ENCODE data around the gene MEIOB.

DNA sequence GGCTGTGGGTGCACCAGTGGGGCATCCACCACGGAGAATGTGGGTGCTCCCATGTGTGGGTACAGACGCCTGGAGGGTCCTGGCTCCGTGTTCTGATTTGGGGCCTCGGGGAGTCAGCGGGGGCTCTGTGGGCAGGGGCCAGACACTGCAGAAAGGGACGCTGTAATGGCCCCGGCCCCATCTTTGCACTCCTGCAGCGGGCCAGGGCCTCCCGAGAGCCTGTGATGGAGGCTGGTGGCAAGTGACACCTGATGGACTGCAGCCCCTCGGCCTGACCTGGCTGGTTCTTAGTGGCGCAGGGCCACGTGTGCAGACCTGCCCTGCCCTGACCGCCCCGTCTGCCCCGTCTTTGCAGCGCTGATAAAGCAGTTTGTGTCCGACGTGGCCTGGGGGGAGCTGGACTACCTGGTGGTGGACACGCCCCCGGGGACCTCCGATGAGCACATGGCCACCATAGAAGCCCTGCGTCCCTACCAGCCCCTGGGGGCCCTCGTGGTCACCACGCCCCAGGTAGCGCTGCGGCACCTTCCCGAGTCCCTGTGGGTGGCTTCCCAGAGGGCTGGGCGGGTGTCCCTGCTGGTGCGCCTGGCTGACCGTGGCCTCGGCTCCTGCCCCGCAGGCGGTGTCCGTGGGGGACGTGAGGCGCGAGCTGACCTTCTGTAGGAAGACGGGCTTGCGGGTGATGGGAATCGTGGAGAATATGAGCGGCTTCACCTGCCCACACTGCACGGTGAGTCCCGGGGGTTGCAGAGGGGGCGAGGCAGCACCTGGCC, 84.5 kb downstream of the MEIOB start:
- TF ChIP-seq, protein P1, sequence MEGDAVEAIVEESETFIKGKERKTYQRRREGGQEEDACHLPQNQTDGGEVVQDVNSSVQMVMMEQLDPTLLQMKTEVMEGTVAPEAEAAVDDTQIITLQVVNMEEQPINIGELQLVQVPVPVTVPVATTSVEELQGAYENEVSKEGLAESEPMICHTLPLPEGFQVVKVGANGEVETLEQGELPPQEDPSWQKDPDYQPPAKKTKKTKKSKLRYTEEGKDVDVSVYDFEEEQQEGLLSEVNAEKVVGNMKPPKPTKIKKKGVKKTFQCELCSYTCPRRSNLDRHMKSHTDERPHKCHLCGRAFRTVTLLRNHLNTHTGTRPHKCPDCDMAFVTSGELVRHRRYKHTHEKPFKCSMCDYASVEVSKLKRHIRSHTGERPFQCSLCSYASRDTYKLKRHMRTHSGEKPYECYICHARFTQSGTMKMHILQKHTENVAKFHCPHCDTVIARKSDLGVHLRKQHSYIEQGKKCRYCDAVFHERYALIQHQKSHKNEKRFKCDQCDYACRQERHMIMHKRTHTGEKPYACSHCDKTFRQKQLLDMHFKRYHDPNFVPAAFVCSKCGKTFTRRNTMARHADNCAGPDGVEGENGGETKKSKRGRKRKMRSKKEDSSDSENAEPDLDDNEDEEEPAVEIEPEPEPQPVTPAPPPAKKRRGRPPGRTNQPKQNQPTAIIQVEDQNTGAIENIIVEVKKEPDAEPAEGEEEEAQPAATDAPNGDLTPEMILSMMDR (conservative IDR thresholded peaks at IDR 0.05; ENCODE audit: low read depth, low read length), result no peak
- no peak for TF ChIP-seq EZH2 (IDR thresholded peaks at IDR 0.05; ENCODE audit: borderline replicate concordance, low read depth, low read length, poor library complexity, severe bottlenecking)
